ENCODE results near the gene PLA2G4B. TPM values are rescaled to one million over a fixed set of nuclear protein-coding genes. Genes with fewer than 3 reads are reported as not detected.

The PLA2G4B gene
- total and polyA plus RNA-seq, 7 donors = 0.92 to 6.5 (median 3.4) TPM; not detected in 1

DNA sequence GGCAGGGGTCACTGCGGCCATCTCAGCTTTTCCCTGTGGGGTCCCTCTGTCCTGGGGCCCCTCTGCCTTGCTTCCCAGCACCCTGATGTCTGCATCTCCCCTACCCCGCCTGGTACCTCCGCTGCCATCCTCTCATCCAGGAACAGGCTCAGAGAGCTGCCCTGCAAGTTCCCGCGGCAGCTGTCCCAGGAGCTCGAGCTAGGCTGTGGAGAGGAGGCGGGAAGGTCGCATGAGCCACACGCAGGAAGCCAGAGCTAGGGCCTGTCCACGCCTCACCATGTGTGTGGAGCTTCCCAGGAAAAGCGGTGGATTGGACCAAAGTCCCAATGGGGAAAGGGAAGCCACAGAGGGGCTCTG is 12.5 kb downstream of the PLA2G4B start:
- WGBS, 2 donors = 28 to 52% methylated on average over 11 of the region's 11 CpGs
- Histone ChIP-seq H3K36me3 (peaks cover 0 to 25% (median 22%) of the 10 kb centered on the region in 4 donors), H3K27me3 (peaks cover 0 to 44% (median 17%) of the 10 kb centered on the region in 3 donors), H3K9me3 (no peaks in the 10 kb centered on the region), H3K4me1 (no peaks in the 10 kb centered on the region), H3K27ac (no peak overlapping the region), H3K4me3 (no peak overlapping the region)
- no peak for TF ChIP-seq POLR2A (IDR thresholded peaks at IDR 0.05)
- TF ChIP-seq POLR2AphosphoS5 (IDR thresholded peaks at IDR 0.05) = no peak
- TF ChIP-seq CTCF (IDR thresholded peaks at IDR 0.05) = no peak
- no peak for TF ChIP-seq EP300 (IDR thresholded peaks at IDR 0.05)
- no peak for DNase-seq
- intact Hi-C loops (cut with DNase I) = no loop called here

DNA sequence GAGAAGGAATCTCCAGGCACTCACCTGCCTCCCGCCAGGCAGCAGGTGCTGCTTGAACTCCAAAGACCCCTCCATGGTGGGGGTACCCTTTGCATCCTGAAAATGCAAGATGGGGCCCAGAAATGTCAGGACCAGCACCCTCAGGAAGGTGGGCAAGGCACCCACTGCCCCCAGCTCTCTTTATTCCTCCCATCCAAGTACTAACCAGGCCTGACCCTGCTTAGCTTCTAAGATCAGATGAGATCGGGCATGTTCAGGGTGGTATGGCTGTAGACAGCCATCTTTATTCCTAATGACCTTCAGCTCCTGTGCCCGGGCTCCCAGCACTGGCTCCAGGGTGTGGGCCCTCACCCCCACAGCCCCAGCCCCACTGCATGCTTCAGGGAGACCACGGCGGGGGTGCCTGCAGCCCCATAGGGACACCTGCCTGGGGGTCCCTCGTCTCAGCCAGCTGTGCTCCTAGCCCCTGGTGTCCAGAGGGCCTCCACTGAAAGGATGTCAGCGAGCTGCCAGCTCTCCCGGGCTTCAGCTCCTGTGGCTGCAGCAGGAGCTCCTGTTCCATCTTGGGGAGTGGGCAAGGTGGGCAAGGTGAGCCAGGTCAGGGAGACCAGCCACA is 13.2 kb downstream of the PLA2G4B start:
- TF ChIP-seq CTCF (IDR thresholded peaks at IDR 0.05) = no peak
- no peak for TF ChIP-seq EP300 (IDR thresholded peaks at IDR 0.05)
- no peak for TF ChIP-seq POLR2AphosphoS5 (IDR thresholded peaks at IDR 0.05)
- no peak for TF ChIP-seq POLR2A (IDR thresholded peaks at IDR 0.05)
- intact Hi-C loops (cut with DNase I) = no loop called here
- DNase-seq = no peak
- Histone ChIP-seq H3K36me3 (peaks cover 0 to 18% (median 15%) of the 10 kb centered on the region in 4 donors), H3K9me3 (no peaks in the 10 kb centered on the region), H3K27ac (no peak overlapping the region), H3K27me3 (peaks cover 0 to 51% (median 17%) of the 10 kb centered on the region in 3 donors), H3K4me1 (no peaks in the 10 kb centered on the region), H3K4me3 (no peak overlapping the region)
- 82 to 87% methylated on average over 8 of the region's 8 CpGs for WGBS, 2 donors

DNA sequence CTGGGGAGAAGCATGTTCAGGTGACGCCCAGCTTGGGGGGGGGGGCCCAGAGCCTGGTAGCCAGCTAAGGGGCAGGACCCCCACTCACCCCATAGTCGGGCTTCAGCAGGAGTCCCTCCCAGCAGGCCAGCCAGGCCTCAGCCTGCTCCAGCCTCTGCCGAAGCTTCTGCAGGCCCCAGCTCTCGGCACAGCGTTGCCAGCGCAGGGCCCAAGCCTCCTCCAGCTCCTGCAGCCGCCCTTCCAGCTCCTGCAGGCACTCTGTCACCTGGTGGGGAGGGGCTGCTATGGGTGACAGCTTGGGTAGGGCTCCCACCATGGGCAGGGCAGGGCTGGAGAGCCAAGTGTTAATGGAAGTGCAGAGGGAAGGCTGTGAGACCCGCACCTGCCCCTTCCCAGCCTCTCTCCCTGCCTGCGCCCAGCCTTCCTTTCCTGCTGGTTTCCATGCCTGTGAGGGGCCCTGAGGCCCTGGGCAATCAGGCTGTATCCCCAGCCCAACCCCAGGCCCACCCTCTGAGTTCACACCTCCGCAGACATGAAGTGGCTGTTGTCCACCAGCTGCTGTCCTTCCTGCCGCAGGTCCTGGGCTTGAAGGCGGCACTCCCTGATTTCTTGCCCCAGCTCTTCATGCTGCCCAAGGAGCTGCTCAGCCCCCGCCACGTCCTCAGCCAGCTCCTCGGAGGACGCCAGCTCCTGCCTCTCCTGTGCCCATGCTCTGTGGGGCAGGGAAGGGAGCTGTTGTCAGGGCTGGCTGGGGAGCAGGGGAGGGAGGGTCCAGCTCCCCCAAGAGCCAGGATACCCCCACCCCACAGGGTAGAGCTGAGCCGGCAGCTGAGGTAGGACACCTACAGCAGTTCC is 14.3 kb downstream of the PLA2G4B start:
- Histone ChIP-seq H3K4me3 (no peak overlapping the region), H3K9me3 (no peaks in the 10 kb centered on the region), H3K27ac (no peak overlapping the region), H3K36me3 (peaks cover 0 to 7% (median 4%) of the 10 kb centered on the region in 4 donors), H3K27me3 (peaks cover 0 to 52% (median 17%) of the 10 kb centered on the region in 3 donors), H3K4me1 (no peaks in the 10 kb centered on the region)
- TF ChIP-seq CTCF (IDR thresholded peaks at IDR 0.05) (no peak), POLR2AphosphoS5 (IDR thresholded peaks at IDR 0.05) (no peak), EP300 (IDR thresholded peaks at IDR 0.05) (no peak), POLR2A (IDR thresholded peaks at IDR 0.05) (no peak)
- no peak for DNase-seq
- WGBS, 2 donors = 80 to 81% methylated on average over 17 of the region's 17 CpGs
- intact Hi-C loops (cut with DNase I) = no loop called here

DNA sequence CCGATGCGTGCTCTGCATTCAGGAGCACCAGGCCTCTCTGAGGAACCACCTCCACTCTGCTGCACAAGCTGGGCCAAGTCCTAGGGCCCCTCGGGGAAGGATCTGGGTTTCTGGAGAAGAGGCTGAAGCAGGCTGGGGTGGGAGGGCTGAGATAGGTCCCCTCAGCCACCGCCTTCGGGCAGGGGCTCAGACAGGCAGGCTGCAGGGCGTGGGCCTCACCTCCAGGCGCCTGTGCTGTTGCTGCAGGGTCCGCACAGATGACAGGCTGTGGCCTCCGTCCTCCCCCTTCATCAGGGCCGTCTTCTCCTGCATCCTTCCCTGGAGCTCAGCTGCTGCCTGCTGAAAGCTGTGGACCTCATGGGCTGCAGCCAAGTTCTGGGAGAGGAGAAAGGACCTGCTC is 15.2 kb downstream of the PLA2G4B start:
- Histone ChIP-seq H3K4me3 (no peak overlapping the region), H3K36me3 (no peaks in the 10 kb centered on the region), H3K4me1 (no peaks in the 10 kb centered on the region), H3K9me3 (no peaks in the 10 kb centered on the region), H3K27ac (no peak overlapping the region), H3K27me3 (peaks cover 0 to 52% (median 17%) of the 10 kb centered on the region in 3 donors)
- TF ChIP-seq POLR2AphosphoS5 (IDR thresholded peaks at IDR 0.05) (no peak), EP300 (IDR thresholded peaks at IDR 0.05) (no peak), POLR2A (IDR thresholded peaks at IDR 0.05) (no peak), CTCF (IDR thresholded peaks at IDR 0.05) (no peak)
- WGBS, 2 donors = 91 to 94% methylated on average over 10 of the region's 10 CpGs
- no peak for DNase-seq
- intact Hi-C loops (cut with DNase I) = no loop called here

Data from sigmoid colon (tissue), 7 donors.